ENCODE measurements around the gene CACNG4.
A peak's percentile ranks its signal among the peaks of the same experiment; 100 is the strongest.
"Not testable (repeated sequence)": the region's sequence is repeated elsewhere in the genome, so short reads cannot be mapped to it uniquely, and the experiment has no call there.

CACNG4 gene

GRCh38 chr17:67021743-67022450, 57.4 kb downstream of the CACNG4 start:
- DNase-seq = no peak

GRCh38 chr17:67022451-67022810, 57.9 kb downstream of the CACNG4 start:
- DNase-seq = no peak

GRCh38 chr17:67024736-67025135, 60.2 kb downstream of the CACNG4 start:
- DNase-seq = no peak

- no peak for DNase-seq
Measured at GRCh38 chr17:67025216-67025792, 60.8 kb downstream of the CACNG4 start.

- no peak for DNase-seq
Measured at GRCh38 chr17:67026341-67026740, 61.8 kb downstream of the CACNG4 start.

- DNase-seq = no peak
Measured at GRCh38 chr17:67027031-67027628, 62.6 kb downstream of the CACNG4 start.

GRCh38 chr17:67030641-67031040, 66.1 kb downstream of the CACNG4 start:
- DNase-seq = no peak

- DNase-seq = no peak
Measured at GRCh38 chr17:67032382-67032781, 67.9 kb downstream of the CACNG4 start.

- DNase-seq = no peak
Measured at GRCh38 chr17:67032985-67033384, 68.5 kb downstream of the CACNG4 start.

GRCh38 chr17:67033613-67034012, 69.1 kb downstream of the CACNG4 start:
- no peak for DNase-seq

- no peak for DNase-seq
Measured at GRCh38 chr17:67035131-67036083, 70.9 kb downstream of the CACNG4 start.

GRCh38 chr17:67038861-67039365, 74.4 kb downstream of the CACNG4 start:
- DNase-seq = no peak

GRCh38 chr17:67040652-67041051, 76.1 kb downstream of the CACNG4 start:
- DNase-seq = no peak

GRCh38 chr17:67041119-67041518, 76.6 kb downstream of the CACNG4 start:
- not testable (repeated sequence) for DNase-seq

GRCh38 chr17:67041531-67041930, 77.0 kb downstream of the CACNG4 start:
- DNase-seq = no peak

GRCh38 chr17:67041941-67042899, 77.7 kb downstream of the CACNG4 start:
- DNase-seq = peak; percentile 34

GRCh38 chr17:67043283-67043682, 78.8 kb downstream of the CACNG4 start:
- no peak for DNase-seq

- DNase-seq = no peak
Measured at GRCh38 chr17:67044016-67044772, 79.7 kb downstream of the CACNG4 start, which contains the start of gene CACNG1. Gene CACNG1, plus strand, starts transcription at chr17:67044554. Its CDS starts 107 bp downstream, at chr17:67044661.

- DNase-seq = no peak
Measured at GRCh38 chr17:67044940-67045339, 80.4 kb downstream of the CACNG4 start.

- no peak for DNase-seq
Measured at GRCh38 chr17:67046398-67046797, 81.9 kb downstream of the CACNG4 start.

GRCh38 chr17:67047382-67047781, 82.9 kb downstream of the CACNG4 start:
- DNase-seq = no peak

Data from eye (tissue), 1 donor.